Choroid plexus epithelial cell (primary cell): ENCODE results near the gene CDK5RAP2.

Source experiments
- DNase-seq: peaks from one replicate; pipeline ENCODE4 v3.0.0-alpha.2; 2010; ENCODE audit warnings: low read depth
- H3K4me3 ChIP-seq: 2 replicates; pipeline ENCODE4 v1.5.1; 2011; ENCODE audit warnings: low read depth, mild to moderate bottlenecking, control low read depth, low read length, moderate library complexity
- CTCF ChIP-seq: conservative IDR thresholded peaks from 2 replicates; pipeline ENCODE4 v1.5.1; 2011; ENCODE audit warnings: low read depth, mild to moderate bottlenecking, control low read depth, inconsistent platforms, low read length, moderate library complexity

CDK5RAP2 gene

GRCh38 chr9:120439926-120440325 lies 140.0 kb downstream of the CDK5RAP2 start:
- H3K4me3 ChIP-seq: no peak overlapping the region
- no peak for DNase-seq
- no peak for TF ChIP-seq CTCF

- peak; percentile 82 for TF ChIP-seq CTCF
- DNase-seq: peak; percentile 63
- H3K4me3 ChIP-seq: no peak overlapping the region
These were observed 141.0 kb downstream of the CDK5RAP2 start for GRCh38 chr9:120438836-120439546.

GRCh38 chr9:120438111-120438510 lies 141.9 kb downstream of the CDK5RAP2 start:
- DNase-seq: peak; percentile 59
- TF ChIP-seq CTCF: no peak
- no peak overlapping the region for H3K4me3 ChIP-seq

DNA sequence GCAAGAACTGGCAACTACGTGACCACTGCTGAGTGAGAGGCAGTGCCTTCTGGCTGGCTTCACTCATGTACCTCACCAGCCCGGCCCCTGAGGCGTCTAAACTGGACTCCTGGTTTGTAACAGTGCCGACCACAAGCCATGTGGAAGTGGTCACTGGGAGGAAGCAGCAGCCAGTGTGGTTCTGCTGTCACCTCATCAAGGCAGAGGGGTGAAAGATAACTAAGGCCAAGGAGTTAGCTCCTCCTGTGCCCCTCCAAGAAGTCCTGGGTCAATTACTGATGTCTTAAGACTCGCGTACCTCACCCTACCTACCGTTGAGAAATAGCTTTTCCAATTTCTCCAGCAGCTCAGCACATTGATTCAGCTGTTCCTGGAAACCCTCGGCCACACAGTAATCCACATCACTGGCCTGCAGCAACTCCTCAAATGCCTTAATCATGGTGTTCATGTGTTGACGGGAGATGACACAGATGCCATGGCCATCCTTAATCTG lies 142.9 kb downstream of the CDK5RAP2 start:
- no peak for DNase-seq
- TF ChIP-seq CTCF: no peak
- H3K4me3 ChIP-seq: no peak overlapping the region

DNA sequence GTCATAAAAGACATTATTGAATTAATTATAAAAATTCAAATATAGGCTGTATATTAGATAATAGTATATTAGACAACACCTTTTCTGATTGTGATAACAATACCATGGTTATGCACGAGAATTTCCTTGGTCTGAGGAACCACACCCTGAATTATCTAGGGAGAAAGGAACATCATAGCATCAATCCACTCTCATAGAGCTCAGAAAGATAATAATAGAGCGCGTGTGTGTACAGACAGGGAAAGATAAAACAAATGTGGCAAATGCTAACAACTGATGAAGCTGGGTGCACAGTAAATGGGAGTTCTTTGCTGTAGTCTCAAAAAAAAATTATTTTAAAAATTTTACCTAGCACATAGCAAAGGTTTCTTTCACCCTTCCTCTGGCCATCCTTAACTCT lies 143.5 kb downstream of the CDK5RAP2 start:
- no peak for TF ChIP-seq CTCF
- DNase-seq: no peak
- H3K4me3 ChIP-seq: no peak overlapping the region

- no peak for TF ChIP-seq CTCF
- peak; percentile 66 for DNase-seq
- no peak overlapping the region for H3K4me3 ChIP-seq
These were observed 144.9 kb downstream of the CDK5RAP2 start for GRCh38 chr9:120435091-120435490.

DNA sequence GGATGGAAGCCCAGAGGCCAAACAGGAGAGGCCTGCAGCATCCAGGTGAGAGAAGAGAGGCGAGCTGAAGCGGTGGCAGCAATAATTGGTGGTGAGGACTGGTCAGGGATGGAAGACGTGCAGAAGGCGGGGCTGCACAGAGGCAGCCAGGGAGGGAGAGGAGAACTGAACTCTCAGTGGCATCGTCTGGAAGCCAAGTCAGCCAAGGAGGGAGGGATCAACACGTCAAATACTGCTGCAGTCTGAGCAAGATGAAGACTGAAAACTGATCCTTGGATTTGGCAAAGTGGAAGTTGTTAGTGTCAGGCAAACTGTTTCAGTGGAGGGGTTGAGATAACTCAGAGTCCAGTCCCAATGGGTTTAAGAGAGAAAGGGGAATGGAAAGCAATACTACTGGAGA lies 145.4 kb downstream of the CDK5RAP2 start:
- no peak overlapping the region for H3K4me3 ChIP-seq
- DNase-seq: peak; percentile 91
- TF ChIP-seq CTCF: no peak
